HEK293 (cell line): ENCODE measurements around the gene TSPAN17.

Experiments used
- CTCF ChIA-PET: fragments of 350-600 bp; formaldehyde crosslinking; extraction: SDS; loops from one replicate; lab custom pipeline; 2021; ENCODE audit warnings: antibody characterized with exemption; lab: Yijun Ruan, JAX
- POLR2A ChIA-PET: fragments of 300-600 bp; formaldehyde crosslinking; extraction: SDS; loops from one replicate; lab custom pipeline; 2020; ENCODE audit warnings: antibody characterized with exemption, inconsistent platforms; lab: Yijun Ruan, JAX
- H3K27ac ChIP-seq: fragments of 200-500 bp; sonication (Bioruptor generic); 2 replicates; pipeline ENCODE4 v1.5.1; 2014; ENCODE audit warnings: low read depth, low read length, control low read depth, inconsistent platforms; ENCODE audit errors: extremely low read depth
- H3K36me3 ChIP-seq, 2 experiments: fragments of 200-500 bp in 1 of 2; sonication (Bioruptor generic) in 1 of 2; 1 replicate in 1 of 2; 2 replicates in 1 of 2; pipeline ENCODE4 v1.5.1; 2014 to 2017; ENCODE audit warnings: inconsistent platforms in 2 of 2, low read length in 2 of 2; ENCODE audit not compliant: control insufficient read depth in 2 of 2, insufficient read depth in 1 of 2
- H3K4me1 ChIP-seq: fragments of 200-500 bp; sonication (Bioruptor generic); 2 replicates; pipeline ENCODE4 v1.5.1; 2014; ENCODE audit warnings: mild to moderate bottlenecking, low read length, inconsistent platforms; ENCODE audit not compliant: control insufficient read depth, insufficient read depth
- H3K4me3 ChIP-seq: 2 replicates; pipeline ENCODE4 v1.5.1; 2011; ENCODE audit warnings: low read depth, mild to moderate bottlenecking, control low read depth, low read length, moderate library complexity
- H3K9me3 ChIP-seq: fragments of 200-500 bp; sonication (Bioruptor generic); 2 replicates; pipeline ENCODE4 v1.5.1; 2014; ENCODE audit warnings: low read depth, low read length, inconsistent platforms; ENCODE audit not compliant: control insufficient read depth, insufficient read depth
- AEBP2 ChIP-seq: fragments of 450-650 bp; formaldehyde crosslinking; IDR thresholded peaks from 2 replicates; pipeline ENCODE4 v1.5.1; 2016; ENCODE audit warnings: missing biosample characterization, missing genetic modification characterization, borderline replicate concordance
- BCL11A ChIP-seq: fragments of 450-650 bp; formaldehyde crosslinking; IDR thresholded peaks from 2 replicates; pipeline ENCODE4 v1.5.1; 2016; ENCODE audit warnings: low read depth, missing biosample characterization, missing genetic modification characterization
- ELK4 ChIP-seq: IDR thresholded peaks from 2 replicates; pipeline ENCODE4 v1.6.1; 2011; ENCODE audit warnings: mild to moderate bottlenecking, low read depth, low read length, borderline replicate concordance
- HIC1 ChIP-seq: fragments of 450-650 bp; formaldehyde crosslinking; IDR thresholded peaks from 2 replicates; pipeline ENCODE4 v1.5.1; 2016; ENCODE audit warnings: missing biosample characterization, missing genetic modification characterization
- PRDM10 ChIP-seq: fragments of 450-650 bp; formaldehyde crosslinking; IDR thresholded peaks from 2 replicates; pipeline ENCODE4 v1.5.1; 2016; ENCODE audit warnings: missing biosample characterization, missing genetic modification characterization
- SP3 ChIP-seq: fragments of 450-650 bp; formaldehyde crosslinking; IDR thresholded peaks from 2 replicates; pipeline ENCODE4 v1.5.1; 2016; ENCODE audit warnings: missing biosample characterization, missing genetic modification characterization
- ZNF16 ChIP-seq: fragments of 450-650 bp; formaldehyde crosslinking; IDR thresholded peaks from 2 replicates; pipeline ENCODE4 v1.5.1; 2016; ENCODE audit warnings: low read depth, missing biosample characterization, missing genetic modification characterization
- ZNF280D ChIP-seq: fragments of 450-650 bp; formaldehyde crosslinking; IDR thresholded peaks from 2 replicates; pipeline ENCODE4 v1.5.1; 2016; ENCODE audit warnings: missing biosample characterization, missing genetic modification characterization
- ZNF350 ChIP-seq: fragments of 450-650 bp; formaldehyde crosslinking; IDR thresholded peaks from 2 replicates; pipeline ENCODE4 v1.5.0; 2017; ENCODE audit warnings: missing biosample characterization, mild to moderate bottlenecking, missing genetic modification characterization
- ZNF514 ChIP-seq: fragments of 450-650 bp; formaldehyde crosslinking; IDR thresholded peaks from 2 replicates; pipeline ENCODE4 v1.5.1; 2016; ENCODE audit warnings: missing biosample characterization, missing genetic modification characterization
- ZNF521 ChIP-seq: fragments of 450-650 bp; formaldehyde crosslinking; IDR thresholded peaks from 2 replicates; pipeline ENCODE4 v1.5.1; 2017; ENCODE audit warnings: missing biosample characterization, mild to moderate bottlenecking, missing genetic modification characterization
- ZNF529 ChIP-seq: fragments of 450-650 bp; formaldehyde crosslinking; IDR thresholded peaks from 2 replicates; pipeline ENCODE4 v1.5.1; 2017; ENCODE audit warnings: missing genetic modification characterization, missing biosample characterization; ENCODE audit not compliant: insufficient replicate concordance
- ZNF558 ChIP-seq: fragments of 450-650 bp; formaldehyde crosslinking; IDR thresholded peaks from 2 replicates; pipeline ENCODE4 v1.5.1; 2016; ENCODE audit warnings: missing biosample characterization, missing genetic modification characterization
- ZNF560 ChIP-seq: fragments of 450-650 bp; formaldehyde crosslinking; IDR thresholded peaks from 2 replicates; pipeline ENCODE4 v1.5.1; 2017; ENCODE audit warnings: missing biosample characterization, missing genetic modification characterization, borderline replicate concordance
- ZNF837 ChIP-seq: fragments of 450-650 bp; formaldehyde crosslinking; IDR thresholded peaks from 2 replicates; pipeline ENCODE4 v1.5.1; 2016; ENCODE audit warnings: missing biosample characterization, missing genetic modification characterization

The TSPAN17 gene

GRCh38 chr5:176697934-176698538, 50.8 kb downstream of the TSPAN17 start:
- Histone ChIP-seq H3K4me1 (0 out of 2 replicates have a peak, but pooled peaks cover under 1% of the 10 kb centered on the region), H3K27ac (no peak overlapping the region), H3K4me3 (no peak overlapping the region), H3K9me3 (no peaks in the 10 kb centered on the region), H3K36me3 (no peaks in the 10 kb centered on the region)
- ChIA-PET CTCF (interaction anchor here (0.7 to 1.3 kb wide), 2 partner anchors 37 to 40 kb away, joined by 3 read pairs; no protein-coding TSS in a partner anchor), POLR2A (interaction anchor here (0.6 kb wide), 1 partner anchor 97 kb away, joined by 5 read pairs; no protein-coding TSS in a partner anchor)
- TF ChIP-seq HIC1 (no peak), ZNF560 (no peak), ZNF350 (tag by site-specific recombination) (no peak), ZNF529 (tag by site-specific recombination) (no peak), ZNF514 (tag by site-specific recombination) (no peak), ZNF280D (tag by site-specific recombination) (no peak), AEBP2 (tag by site-specific recombination) (no peak), ELK4 (no peak), ZNF16 (no peak), SP3 (tag by site-specific recombination) (no peak), PRDM10 (tag by site-specific recombination) (no peak), ZNF837 (no peak), ZNF521 (tag by site-specific recombination) (no peak), BCL11A (no peak), ZNF558 (no peak)
